ENCODE measurements around the gene RPS27L. TPM values are rescaled to one million over a fixed set of nuclear protein-coding genes. Genes with fewer than 3 reads are reported as not detected.

RPS27L gene
- total RNA-seq, 8 experiments from 2014 or later, result 90.6 to 660 (median 259) TPM

DNA sequence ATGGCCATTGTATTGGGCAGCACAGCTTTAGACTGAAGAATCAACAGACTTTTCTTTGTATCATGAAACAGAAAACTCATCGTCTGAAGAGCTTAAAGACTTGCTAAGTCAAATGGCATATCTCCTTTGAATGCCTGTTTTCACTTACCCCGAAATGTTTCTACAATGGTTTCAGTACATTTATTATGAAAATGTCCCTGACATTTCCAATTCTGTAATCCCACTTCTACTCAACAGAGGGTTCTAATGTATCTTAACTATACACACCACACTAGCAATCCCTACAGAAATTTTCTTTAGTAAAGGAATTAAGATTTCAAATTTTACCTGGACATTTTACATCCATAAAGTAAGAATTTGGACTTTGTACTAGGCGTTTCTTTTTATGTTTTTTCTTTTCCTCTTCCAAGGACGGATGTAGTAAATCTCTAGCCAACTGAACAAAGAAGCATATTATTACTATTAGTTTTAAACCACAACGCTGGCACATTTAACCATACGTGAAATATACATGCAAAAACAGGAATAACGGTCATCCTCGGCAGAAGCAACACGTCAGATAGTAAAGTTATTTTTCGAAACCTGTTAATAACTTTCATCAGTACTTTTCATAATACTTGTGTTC lies 1.1 kb downstream of the RPS27L start:
- 0 to 4% (median 2%) methylated on average over 1 to 10 of the region's 10 CpGs for WGBS, 10 experiments
- H3K4me3 ChIP-seq, result peak overlapping the region; percentile 65 to 92 (median 72)
- H3K27ac ChIP-seq, result peak overlapping the region; percentile 81 to 96
- in situ Hi-C loops (cut with MboI; ENCODE audit: low pct_unique_long_range_greater_than_20kb in 2 of 9, low sequenced_read_pairs in 9 of 9, unreplicated experiment in 9 of 9), result loop anchor here in 1 of 9 experiments (25.0 kb wide), 2 partner anchors 106 to 256 kb away; no protein-coding TSS in a partner anchor
- ATAC-seq (replicated peaks in 6 of 8), result no peak
- H3K4me1 ChIP-seq (replicated peaks in 1 of 2), result peaks cover 7 to 9% of the 10 kb centered on the region in 2 donors

DNA sequence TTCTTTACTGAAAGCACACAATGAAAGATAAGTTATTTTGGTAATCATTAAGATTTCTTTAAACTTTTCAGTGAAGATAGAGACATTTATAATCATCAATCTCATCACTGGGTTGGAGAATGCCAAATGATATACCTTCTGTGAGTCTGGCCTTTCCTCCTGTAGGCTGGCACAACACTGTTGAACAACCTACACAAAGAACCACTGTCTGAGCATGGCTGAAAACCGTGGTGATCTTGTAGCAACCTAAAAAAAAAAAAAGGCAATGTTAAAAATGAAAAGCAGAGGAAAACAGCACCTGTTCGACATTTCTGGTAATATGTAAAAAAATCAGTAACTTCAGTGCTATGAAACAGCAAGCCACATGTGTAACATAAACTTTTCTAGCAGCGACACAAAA lies 1.8 kb downstream of the RPS27L start:
- WGBS, 10 experiments, result 44 to 86% (median 58%) methylated on average over 2 to 3 of the region's 3 CpGs; no CpG with 5 or more reads in 2 of the 10 experiments
- in situ Hi-C loops (cut with MboI; ENCODE audit: low pct_unique_long_range_greater_than_20kb in 2 of 9, low sequenced_read_pairs in 9 of 9, unreplicated experiment in 9 of 9), result loop anchor here in 1 of 9 experiments (25.0 kb wide), 2 partner anchors 107 to 257 kb away; no protein-coding TSS in a partner anchor
- no peak for ATAC-seq (replicated peaks in 6 of 8)
- Histone ChIP-seq H3K27ac (no peak overlapping the region), H3K4me1 (replicated peaks in 1 of 2) (peaks cover 7 to 9% of the 10 kb centered on the region in 2 donors), H3K4me3 (peak overlapping the region; percentile 65 to 92 (median 72))

DNA sequence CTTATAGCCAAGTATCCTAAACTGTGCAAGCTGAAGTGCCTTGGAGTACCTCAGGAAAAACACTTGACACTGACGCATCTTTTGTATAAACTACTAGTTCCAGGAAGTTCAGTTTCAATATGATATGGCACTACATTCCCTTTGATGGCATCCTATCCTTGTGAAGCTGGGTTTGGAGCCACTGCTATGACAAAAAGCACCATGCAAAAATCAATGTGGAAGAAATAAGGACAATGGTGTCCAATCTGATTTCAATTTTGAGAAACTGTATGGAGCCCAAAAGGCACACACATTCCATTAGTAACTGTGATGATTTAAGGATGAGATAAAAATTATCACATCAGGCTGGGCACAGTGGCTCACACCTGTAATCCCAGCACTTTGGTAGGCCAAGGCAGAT lies 5.6 kb downstream of the RPS27L start:
- H3K4me1 ChIP-seq (replicated peaks in 1 of 2), result peaks cover 6 to 7% of the 10 kb centered on the region in 2 donors
- in situ Hi-C loops (cut with MboI; ENCODE audit: low pct_unique_long_range_greater_than_20kb in 2 of 9, low sequenced_read_pairs in 9 of 9, unreplicated experiment in 9 of 9), result loop anchor here in 1 of 9 experiments (25.0 kb wide), 2 partner anchors 111 to 261 kb away; no protein-coding TSS in a partner anchor
- 100% methylated on average over 1 of the region's 1 CpG; no CpG with 5 or more reads in 3 of the 10 experiments for WGBS, 10 experiments
- H3K27ac ChIP-seq, result no peak overlapping the region
- no peak overlapping the region for H3K4me3 ChIP-seq
- no peak for ATAC-seq (replicated peaks in 6 of 8)

DNA sequence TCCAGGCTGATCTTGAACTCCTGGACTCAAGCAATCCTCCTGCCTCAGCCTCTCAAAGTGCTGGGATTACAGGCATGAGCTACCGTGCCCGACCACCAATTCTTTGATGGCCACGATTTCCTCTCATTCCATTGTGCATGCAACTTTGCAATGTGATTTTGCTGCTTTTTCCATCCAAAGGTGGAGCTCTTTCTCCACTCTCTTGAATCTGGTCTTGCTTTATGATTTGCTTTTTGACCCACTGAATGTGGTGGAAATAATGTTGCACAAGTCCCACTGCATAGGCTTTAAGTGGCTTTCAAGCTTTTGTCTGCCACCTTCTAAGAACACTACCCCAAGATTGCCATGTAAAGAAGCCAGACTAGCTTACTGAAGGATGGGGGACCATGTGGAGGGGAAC lies 10.6 kb downstream of the RPS27L start:
- Histone ChIP-seq H3K4me1 (replicated peaks in 1 of 2) (no peaks in the 10 kb centered on the region), H3K27ac (no peak overlapping the region), H3K4me3 (no peak overlapping the region)
- WGBS, 10 experiments, result 65 to 100% (median 97%) methylated on average over 1 to 3 of the region's 3 CpGs; no CpG with 5 or more reads in 4 of the 10 experiments
- in situ Hi-C loops (cut with MboI; ENCODE audit: low pct_unique_long_range_greater_than_20kb in 2 of 9, low sequenced_read_pairs in 9 of 9, unreplicated experiment in 9 of 9), result no loop called here
- ATAC-seq (replicated peaks in 6 of 8), result peak in 1 of 8 experiments; percentile 14

DNA sequence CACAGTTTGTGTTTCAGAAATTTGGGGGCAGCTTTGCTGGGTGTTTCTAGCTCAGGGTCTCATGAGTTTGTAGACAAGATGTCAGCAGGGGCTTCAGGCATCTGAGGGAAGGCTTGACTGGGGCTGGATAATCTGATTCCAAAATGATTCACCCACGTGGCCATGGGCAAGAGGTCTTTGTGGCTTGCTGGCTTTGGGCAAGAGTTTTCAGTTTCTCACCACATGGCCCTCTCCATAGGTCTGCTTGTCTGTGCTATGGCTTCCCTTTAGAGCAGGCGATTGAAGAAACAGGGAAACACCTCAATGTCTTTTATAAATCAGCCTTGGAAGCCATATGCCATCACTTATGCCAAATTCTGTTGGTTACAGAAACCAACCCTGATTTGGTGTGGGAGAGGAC lies 11.9 kb downstream of the RPS27L start:
- in situ Hi-C loops (cut with MboI; ENCODE audit: low pct_unique_long_range_greater_than_20kb in 2 of 9, low sequenced_read_pairs in 9 of 9, unreplicated experiment in 9 of 9), result no loop called here
- no peak for ATAC-seq (replicated peaks in 6 of 8)
- Histone ChIP-seq H3K4me3 (no peak overlapping the region), H3K27ac (no peak overlapping the region), H3K4me1 (replicated peaks in 1 of 2) (no peaks in the 10 kb centered on the region)
- 50 to 100% (median 69%) methylated on average over 1 to 2 of the region's 2 CpGs; no CpG with 5 or more reads in 6 of the 10 experiments for WGBS, 10 experiments

DNA sequence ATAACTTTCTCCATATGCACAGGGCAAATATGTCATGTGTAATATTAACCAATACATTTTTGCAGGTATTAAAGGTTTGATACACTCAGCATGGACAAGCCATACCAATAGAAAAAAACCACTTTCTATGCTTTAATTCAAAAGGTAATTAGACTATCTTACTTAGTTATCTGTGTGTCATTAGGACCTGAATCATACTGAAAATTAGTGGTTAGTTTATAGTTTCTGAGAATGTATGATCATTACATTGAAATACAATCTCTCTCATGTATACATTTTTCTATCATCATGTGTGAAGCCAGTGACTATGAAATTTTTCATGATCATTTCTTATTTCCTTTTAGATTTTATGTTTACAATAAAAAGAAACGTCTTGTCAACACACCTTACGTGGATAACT lies 16.3 kb downstream of the RPS27L start:
- no peak for ATAC-seq (replicated peaks in 6 of 8)
- 67 to 100% (median 92%) methylated on average over 1 to 2 of the region's 2 CpGs; no CpG with 5 or more reads in 3 of the 10 experiments for WGBS, 10 experiments
- Histone ChIP-seq H3K27ac (no peak overlapping the region), H3K4me1 (replicated peaks in 1 of 2) (no peaks in the 10 kb centered on the region), H3K4me3 (no peak overlapping the region)
- in situ Hi-C loops (cut with MboI; ENCODE audit: low pct_unique_long_range_greater_than_20kb in 2 of 9, low sequenced_read_pairs in 9 of 9, unreplicated experiment in 9 of 9), result no loop called here

DNA sequence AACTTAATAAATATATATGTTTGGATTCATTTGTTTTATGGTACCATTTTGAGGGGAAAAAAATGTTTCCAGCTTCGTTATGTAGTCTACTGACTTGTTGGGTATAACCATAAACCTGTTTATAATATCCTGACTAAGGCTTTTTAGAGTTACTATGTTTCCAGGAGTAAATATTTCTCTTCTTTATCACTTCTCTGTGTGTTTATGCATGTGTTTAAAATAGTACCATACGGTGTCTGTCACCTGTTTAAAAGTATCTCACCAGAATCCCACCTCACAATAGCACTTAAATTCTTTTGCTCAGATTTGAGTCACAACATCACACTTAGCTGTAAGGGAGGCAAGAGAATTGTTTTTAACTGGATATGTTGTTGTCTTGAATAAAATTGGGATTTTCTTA lies 20.5 kb downstream of the RPS27L start:
- H3K4me3 ChIP-seq, result no peak overlapping the region
- ATAC-seq (replicated peaks in 6 of 8), result no peak
- H3K27ac ChIP-seq, result no peak overlapping the region
- in situ Hi-C loops (cut with MboI; ENCODE audit: low pct_unique_long_range_greater_than_20kb in 2 of 9, low sequenced_read_pairs in 9 of 9, unreplicated experiment in 9 of 9), result no loop called here
- no peaks in the 10 kb centered on the region for H3K4me1 ChIP-seq (replicated peaks in 1 of 2)
- WGBS, 10 experiments, result 87 to 100% (median 94%) methylated on average over 1 to 2 of the region's 2 CpGs; no CpG with 5 or more reads in 2 of the 10 experiments

DNA sequence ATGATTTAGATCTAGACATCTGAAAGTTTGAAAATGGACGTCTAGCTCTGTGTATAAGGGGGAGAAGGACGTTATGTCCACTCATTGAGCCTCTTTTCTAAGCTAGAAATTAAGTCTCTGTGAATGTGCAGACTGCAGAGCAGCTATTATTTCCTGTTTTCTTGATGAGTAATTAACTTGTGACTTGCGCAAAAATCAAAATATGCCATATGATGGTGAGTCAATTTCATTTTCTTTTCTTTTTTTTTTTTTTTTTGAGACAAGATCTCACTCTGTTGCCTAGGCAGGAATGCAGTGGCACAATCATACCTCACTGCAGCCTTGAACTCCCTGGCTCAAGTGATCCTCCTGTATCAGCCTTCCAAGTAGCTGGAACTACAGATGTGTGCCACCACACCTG lies 21.5 kb downstream of the RPS27L start:
- no peak overlapping the region for H3K27ac ChIP-seq
- no peak overlapping the region for H3K4me3 ChIP-seq
- peak in 7 of 8 experiments; percentile 16 to 93 (median 28) for ATAC-seq (replicated peaks in 6 of 8)
- no peaks in the 10 kb centered on the region for H3K4me1 ChIP-seq (replicated peaks in 1 of 2)
- WGBS, 10 experiments, result 12 to 100% (median 90%) methylated on average over 1 to 3 of the region's 3 CpGs; no CpG with 5 or more reads in 1 of the 10 experiments
- in situ Hi-C loops (cut with MboI; ENCODE audit: low pct_unique_long_range_greater_than_20kb in 2 of 9, low sequenced_read_pairs in 9 of 9, unreplicated experiment in 9 of 9), result no loop called here

DNA sequence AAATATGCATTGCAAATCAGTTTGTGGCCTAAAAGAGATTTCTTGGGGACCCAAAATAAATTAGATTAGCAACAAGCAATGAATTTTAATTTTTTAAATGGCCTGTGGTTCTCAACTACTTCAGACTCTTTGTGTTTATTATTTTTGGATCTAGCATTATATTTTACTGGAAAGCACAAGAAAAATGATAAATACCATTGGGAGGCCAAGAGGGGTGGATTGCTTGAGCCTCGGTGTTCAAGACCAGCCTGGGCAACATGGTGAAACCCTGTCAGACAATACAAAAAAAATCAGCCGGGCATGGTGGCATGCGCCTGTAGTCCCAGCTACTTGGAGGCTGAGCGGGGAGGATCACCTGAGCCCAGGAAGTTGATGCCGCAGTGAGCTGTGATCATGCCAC lies 22.0 kb downstream of the RPS27L start:
- in situ Hi-C loops (cut with MboI; ENCODE audit: low pct_unique_long_range_greater_than_20kb in 2 of 9, low sequenced_read_pairs in 9 of 9, unreplicated experiment in 9 of 9), result no loop called here
- WGBS, 10 experiments, result 75 to 100% (median 97%) methylated on average over 1 to 5 of the region's 5 CpGs; no CpG with 5 or more reads in 1 of the 10 experiments
- H3K27ac ChIP-seq, result no peak overlapping the region
- peak in 1 of 8 experiments; percentile 19 for ATAC-seq (replicated peaks in 6 of 8)
- no peaks in the 10 kb centered on the region for H3K4me1 ChIP-seq (replicated peaks in 1 of 2)
- H3K4me3 ChIP-seq, result no peak overlapping the region

DNA sequence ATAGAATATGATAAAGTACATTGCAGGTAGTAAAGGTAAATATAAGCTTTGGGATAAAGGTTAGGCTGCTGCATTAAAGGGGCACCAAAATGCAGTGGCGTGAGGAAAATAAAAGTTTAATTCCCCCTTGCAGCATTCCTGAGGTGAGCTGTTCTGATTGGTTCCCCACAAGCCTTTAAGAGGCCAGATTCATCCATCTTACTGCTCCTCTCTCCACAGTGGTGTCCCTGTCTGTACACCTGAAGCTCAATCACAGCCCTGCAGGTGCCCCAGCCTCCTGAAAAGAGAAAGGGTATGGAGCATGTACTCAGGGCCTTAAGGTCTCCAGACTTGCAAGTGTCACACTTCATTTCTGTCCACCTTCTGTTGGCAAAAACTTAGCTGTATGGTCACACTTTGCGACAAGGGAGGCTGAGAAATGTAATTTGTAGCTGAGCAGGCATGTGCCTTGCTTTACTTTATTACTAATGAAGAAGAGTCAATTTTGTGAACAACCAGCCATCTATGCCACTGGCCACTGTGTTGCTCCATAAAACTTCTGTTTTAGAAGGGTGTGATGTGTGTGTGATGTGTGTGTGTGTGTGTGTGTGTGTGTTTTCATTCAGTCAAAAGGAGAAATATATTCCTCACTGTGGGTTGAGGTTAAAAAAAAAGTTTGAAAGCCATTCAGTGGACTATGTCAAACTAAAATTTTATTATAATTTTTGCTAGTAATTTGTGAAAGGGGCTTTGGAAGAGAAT lies 22.9 kb downstream of the RPS27L start:
- 83 to 100% (median 100%) methylated on average over 1 to 2 of the region's 2 CpGs; no CpG with 5 or more reads in 4 of the 10 experiments for WGBS, 10 experiments
- Histone ChIP-seq H3K27ac (no peak overlapping the region), H3K4me1 (replicated peaks in 1 of 2) (no peaks in the 10 kb centered on the region), H3K4me3 (no peak overlapping the region)
- in situ Hi-C loops (cut with MboI; ENCODE audit: low pct_unique_long_range_greater_than_20kb in 2 of 9, low sequenced_read_pairs in 9 of 9, unreplicated experiment in 9 of 9), result no loop called here
- ATAC-seq (replicated peaks in 6 of 8), result no peak

DNA sequence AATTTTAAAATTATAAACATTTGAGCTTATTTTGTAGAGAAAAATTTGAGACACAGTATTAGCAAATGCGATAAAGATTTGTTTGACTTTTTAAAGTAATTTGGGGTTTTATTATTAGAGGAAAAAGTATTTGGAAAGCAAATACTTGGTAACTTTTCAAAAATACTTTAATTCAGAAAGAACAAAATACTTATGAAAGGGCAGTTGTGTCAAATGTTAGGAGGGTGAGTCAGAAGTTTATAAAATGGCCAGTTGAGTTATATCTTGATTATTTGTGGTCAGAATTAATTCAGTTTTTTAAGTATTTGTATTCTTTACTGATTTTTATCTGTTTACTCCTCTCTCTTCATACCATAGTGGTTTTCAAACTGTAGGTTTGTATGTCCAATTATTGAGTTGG lies 23.5 kb downstream of the RPS27L start:
- 33 to 100% (median 80%) methylated on average over 1 of the region's 1 CpG; no CpG with 5 or more reads in 2 of the 10 experiments for WGBS, 10 experiments
- in situ Hi-C loops (cut with MboI; ENCODE audit: low pct_unique_long_range_greater_than_20kb in 2 of 9, low sequenced_read_pairs in 9 of 9, unreplicated experiment in 9 of 9), result no loop called here

DNA sequence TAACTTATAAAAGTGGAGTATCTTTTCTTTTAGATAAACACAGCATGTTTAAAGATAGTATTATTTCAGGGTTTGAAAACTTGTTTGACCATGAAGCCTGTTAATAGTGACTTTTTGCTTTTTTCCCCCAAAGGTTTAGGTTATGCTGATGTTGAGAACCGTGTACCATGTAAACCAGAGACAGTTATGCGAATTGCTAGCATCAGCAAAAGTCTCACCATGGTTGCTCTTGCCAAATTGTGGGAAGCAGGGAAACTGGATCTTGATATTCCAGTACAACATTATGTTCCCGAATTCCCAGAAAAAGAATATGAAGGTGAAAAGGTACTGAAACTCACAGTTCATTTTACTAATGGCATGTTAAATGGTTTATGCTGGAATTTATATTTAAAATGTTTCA lies 30.6 kb downstream of the RPS27L start:
- Histone ChIP-seq H3K4me1 (replicated peaks in 1 of 2) (peaks cover 4 to 6% of the 10 kb centered on the region in 2 donors), H3K4me3 (no peak overlapping the region), H3K27ac (no peak overlapping the region)
- no peak for ATAC-seq (replicated peaks in 6 of 8)
- in situ Hi-C loops (cut with MboI; ENCODE audit: low pct_unique_long_range_greater_than_20kb in 2 of 9, low sequenced_read_pairs in 9 of 9, unreplicated experiment in 9 of 9), result no loop called here
- 42 to 100% (median 80%) methylated on average over 1 to 3 of the region's 3 CpGs for WGBS, 10 experiments

More for the DNA sequence above, 23.5 kb downstream of the RPS27L start:
- no peaks in the 10 kb centered on the region for H3K4me1 ChIP-seq (replicated peaks in 1 of 2)
- no peak for ATAC-seq (replicated peaks in 6 of 8)
- no peak overlapping the region for H3K4me3 ChIP-seq
- H3K27ac ChIP-seq, result no peak overlapping the region

DNA sequence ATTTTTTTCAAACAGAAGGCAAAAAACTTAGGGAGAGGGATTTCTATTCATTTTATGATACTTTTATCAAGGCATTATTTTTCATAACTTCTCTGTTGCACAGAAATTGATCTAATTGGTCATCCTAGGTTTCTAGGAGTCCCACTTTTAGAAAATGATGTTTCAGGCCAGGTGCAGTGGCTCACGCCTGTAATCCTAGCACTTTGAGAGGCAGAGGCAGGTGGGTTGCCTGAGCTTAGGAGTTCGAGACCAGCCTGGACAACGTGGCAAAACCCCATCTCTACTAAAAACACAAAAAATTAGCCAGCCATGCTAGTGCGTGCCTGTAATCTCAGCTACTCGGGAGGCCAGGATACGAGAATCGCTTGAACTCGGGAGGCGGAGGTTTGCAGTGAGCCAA lies 32.8 kb downstream of the RPS27L start:
- peaks cover 4 to 6% of the 10 kb centered on the region in 2 donors for H3K4me1 ChIP-seq (replicated peaks in 1 of 2)
- no peak overlapping the region for H3K27ac ChIP-seq
- ATAC-seq (replicated peaks in 6 of 8), result no peak
- no peak overlapping the region for H3K4me3 ChIP-seq
- 87 to 100% (median 96%) methylated on average over 2 to 8 of the region's 9 CpGs; no CpG with 5 or more reads in 1 of the 10 experiments for WGBS, 10 experiments
- in situ Hi-C loops (cut with MboI; ENCODE audit: low pct_unique_long_range_greater_than_20kb in 2 of 9, low sequenced_read_pairs in 9 of 9, unreplicated experiment in 9 of 9), result no loop called here
